Measurements from ENCODE around the gene LDB3.
A peak's percentile ranks its signal among the peaks of the same experiment; 100 is the strongest.

LDB3 gene

DNA sequence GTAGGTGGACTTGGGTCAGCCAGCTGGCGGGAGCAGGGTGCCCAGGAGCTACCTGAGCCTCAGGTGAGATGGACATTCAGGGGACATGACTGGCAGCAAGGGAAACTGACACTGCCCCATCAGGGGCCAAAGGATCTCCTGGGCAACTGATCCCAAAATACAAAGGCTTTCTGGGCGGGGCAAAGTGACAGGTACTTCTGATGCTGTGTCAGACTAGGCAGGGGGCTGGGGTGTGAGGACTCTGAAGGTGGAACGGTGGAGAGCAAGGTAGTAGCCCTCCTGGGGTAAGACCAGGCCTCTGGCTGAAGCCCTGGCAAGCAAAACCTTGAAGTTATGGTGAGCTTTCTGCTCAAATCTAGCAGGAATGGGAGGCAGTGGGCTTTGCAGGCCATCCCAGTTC lies 9.6 kb upstream of the LDB3 start:
- H3K4me3 ChIP-seq = no peak overlapping the region
- H3K9me3 ChIP-seq = no peaks in the 10 kb centered on the region
- peaks cover 0 to 13% (median 0%) of the 10 kb centered on the region in 4 donors for H3K4me1 ChIP-seq
- no peaks in the 10 kb centered on the region for H3K27me3 ChIP-seq
- H3K27ac ChIP-seq = no peak overlapping the region
- no peaks in the 10 kb centered on the region for H3K36me3 ChIP-seq
- intact Hi-C loops (cut with DNase I; ENCODE audit: low total_unique reads) = no loop called here
- peak; percentile 11 to 35 for DNase-seq
- TF ChIP-seq, protein P1, sequence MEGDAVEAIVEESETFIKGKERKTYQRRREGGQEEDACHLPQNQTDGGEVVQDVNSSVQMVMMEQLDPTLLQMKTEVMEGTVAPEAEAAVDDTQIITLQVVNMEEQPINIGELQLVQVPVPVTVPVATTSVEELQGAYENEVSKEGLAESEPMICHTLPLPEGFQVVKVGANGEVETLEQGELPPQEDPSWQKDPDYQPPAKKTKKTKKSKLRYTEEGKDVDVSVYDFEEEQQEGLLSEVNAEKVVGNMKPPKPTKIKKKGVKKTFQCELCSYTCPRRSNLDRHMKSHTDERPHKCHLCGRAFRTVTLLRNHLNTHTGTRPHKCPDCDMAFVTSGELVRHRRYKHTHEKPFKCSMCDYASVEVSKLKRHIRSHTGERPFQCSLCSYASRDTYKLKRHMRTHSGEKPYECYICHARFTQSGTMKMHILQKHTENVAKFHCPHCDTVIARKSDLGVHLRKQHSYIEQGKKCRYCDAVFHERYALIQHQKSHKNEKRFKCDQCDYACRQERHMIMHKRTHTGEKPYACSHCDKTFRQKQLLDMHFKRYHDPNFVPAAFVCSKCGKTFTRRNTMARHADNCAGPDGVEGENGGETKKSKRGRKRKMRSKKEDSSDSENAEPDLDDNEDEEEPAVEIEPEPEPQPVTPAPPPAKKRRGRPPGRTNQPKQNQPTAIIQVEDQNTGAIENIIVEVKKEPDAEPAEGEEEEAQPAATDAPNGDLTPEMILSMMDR (IDR thresholded peaks at IDR 0.05) = no peak

DNA sequence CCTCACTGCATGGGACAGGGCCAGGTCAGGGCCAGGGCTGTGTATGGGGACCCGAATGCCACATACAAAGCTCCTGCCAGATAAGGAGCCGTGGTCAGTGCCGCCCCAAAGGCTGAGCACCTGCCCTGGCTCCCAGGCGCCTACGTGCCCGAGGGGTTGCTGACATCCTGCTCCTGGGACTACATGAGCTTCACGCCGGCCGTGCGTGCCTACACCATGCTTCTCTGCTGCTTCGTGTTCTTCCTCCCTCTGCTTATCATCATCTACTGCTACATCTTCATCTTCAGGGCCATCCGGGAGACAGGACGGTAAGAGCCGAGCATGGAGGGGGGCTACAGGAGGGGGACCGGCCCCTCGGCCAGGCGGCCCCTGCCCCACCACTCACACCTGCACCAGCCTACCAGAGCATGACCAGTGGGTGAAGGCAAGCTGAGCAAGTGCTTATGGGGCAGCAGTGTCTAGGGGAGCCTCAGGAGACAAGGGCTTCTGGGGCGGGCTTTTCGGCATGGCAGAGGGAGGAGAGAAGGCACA lies 9.1 kb upstream of the LDB3 start:
- TF ChIP-seq, protein P1 (IDR thresholded peaks at IDR 0.05) = no peak
- no peaks in the 10 kb centered on the region for H3K27me3 ChIP-seq
- H3K27ac ChIP-seq = no peak overlapping the region
- DNase-seq = peak; percentile 15 to 43
- no peaks in the 10 kb centered on the region for H3K36me3 ChIP-seq
- intact Hi-C loops (cut with DNase I; ENCODE audit: low total_unique reads) = no loop called here
- no peaks in the 10 kb centered on the region for H3K9me3 ChIP-seq
- H3K4me3 ChIP-seq = no peak overlapping the region
- H3K4me1 ChIP-seq = peaks cover 0 to 14% (median 0%) of the 10 kb centered on the region in 4 donors

DNA sequence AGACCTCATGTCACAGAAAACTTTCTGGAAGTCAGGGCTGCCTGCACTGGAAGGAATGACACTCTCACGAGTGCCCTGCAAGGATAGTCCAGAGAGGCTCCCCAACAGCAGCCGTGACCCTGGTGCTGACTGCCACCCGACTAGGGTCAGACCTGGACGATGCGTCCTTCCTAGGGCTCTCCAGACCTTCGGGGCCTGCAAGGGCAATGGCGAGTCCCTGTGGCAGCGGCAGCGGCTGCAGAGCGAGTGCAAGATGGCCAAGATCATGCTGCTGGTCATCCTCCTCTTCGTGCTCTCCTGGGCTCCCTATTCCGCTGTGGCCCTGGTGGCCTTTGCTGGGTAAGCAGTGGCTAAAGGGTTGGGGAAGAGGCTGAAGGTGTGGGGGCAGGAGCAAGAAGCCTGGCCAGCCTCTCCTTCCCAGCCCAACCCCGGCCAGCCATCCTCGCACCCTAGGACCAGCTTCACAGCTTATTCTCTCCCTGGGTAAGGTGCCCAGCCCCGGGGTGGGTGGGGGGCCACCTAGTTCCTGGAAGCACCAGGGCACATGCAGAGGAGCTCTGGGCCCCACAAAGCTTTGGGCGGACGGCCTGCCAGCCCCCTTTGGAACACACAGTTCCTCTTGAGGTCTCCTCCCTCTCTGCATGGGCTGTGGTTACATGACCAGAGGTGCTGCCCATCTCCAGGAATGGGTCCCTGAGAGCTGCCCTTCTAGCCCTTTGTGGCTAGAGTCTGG lies 8.4 kb upstream of the LDB3 start:
- TF ChIP-seq, protein P1 (IDR thresholded peaks at IDR 0.05) = no peak
- intact Hi-C loops (cut with DNase I; ENCODE audit: low total_unique reads) = no loop called here
- Histone ChIP-seq H3K36me3 (no peaks in the 10 kb centered on the region), H3K27me3 (no peaks in the 10 kb centered on the region), H3K27ac (no peak overlapping the region), H3K4me1 (peaks cover 0 to 20% (median 2%) of the 10 kb centered on the region in 4 donors), H3K4me3 (no peak overlapping the region), H3K9me3 (no peaks in the 10 kb centered on the region)
- peak; percentile 16 to 64 for DNase-seq

DNA sequence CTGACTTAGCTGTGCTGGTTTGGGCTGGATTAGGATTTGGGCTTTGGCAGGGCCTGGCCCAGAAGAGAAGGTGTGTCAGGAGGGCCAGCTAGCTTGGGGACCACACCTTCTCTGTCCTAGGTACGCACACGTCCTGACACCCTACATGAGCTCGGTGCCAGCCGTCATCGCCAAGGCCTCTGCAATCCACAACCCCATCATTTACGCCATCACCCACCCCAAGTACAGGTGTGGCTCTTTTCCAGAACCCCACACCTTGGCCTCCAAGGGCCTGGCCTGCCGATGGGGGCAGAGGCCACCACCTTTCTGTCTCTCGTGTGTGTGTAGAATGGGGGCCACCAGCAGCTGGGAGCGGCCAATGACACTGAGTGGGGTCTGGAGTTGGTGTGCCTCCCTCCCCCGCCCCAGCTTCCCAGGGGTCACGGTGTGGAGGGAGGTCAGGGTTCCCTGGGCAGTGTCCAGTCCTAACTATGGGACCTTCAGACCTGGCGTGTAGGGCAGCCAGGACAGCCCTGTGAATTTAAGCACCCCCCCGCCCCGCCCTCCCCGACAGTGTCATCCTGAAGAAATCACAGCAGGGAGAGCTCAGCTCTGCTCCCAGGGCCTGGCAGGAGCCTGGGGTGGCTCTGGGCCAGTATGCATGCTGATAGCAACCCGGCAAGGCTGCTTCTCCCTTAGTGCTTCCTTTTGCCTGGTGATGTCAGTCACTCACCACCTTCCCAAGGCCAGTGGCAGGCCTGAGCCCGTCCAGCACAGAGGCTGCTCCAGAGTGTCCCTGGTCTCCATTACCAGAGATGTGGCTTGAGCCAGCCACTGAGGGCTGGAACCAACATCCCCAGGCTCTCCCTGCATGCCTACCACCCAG lies 6.9 kb upstream of the LDB3 start:
- Histone ChIP-seq H3K4me1 (peaks cover 0 to 27% (median 6%) of the 10 kb centered on the region in 4 donors), H3K9me3 (no peaks in the 10 kb centered on the region), H3K4me3 (no peak overlapping the region), H3K27ac (no peak overlapping the region), H3K36me3 (no peaks in the 10 kb centered on the region), H3K27me3 (no peaks in the 10 kb centered on the region)
- DNase-seq = peak in 1 of 2 donors; percentile 68
- TF ChIP-seq, protein P1 (IDR thresholded peaks at IDR 0.05) = no peak
- intact Hi-C loops (cut with DNase I; ENCODE audit: low total_unique reads) = no loop called here

DNA sequence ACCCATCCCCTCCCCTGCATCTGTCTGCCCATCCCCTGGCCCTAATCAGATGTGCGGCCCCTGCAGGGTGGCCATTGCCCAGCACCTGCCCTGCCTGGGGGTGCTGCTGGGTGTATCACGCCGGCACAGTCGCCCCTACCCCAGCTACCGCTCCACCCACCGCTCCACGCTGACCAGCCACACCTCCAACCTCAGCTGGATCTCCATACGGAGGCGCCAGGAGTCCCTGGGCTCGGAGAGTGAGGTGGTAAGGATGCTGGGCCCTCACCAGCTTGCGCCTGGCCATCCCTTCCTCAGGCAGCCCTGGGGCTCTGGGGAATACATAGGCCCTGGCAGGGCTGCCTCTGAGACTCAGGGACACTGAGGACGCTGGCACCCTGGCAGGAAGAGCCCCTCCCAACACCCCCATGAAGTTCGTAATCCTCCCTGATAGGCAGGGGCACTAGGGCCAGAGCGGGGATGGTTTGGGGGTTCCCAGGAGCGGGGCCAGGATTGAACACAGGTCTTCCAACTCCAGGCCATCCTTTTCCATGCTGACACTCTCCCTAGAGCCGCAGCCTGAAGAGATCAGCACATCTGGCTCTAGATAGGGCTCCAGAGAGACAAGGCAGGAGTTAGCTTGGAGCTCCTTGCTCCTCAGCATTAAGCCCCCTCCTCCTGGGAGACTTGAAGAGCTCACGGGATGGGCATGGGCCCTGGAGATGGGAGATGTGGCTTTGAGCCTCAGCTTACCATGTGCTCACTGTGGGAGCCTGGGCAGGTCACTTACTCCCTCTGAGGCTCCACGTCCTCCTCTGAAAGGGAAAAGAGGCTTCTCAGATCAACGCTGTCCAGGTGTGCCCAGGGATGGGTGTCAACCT lies 5.9 kb upstream of the LDB3 start:
- Histone ChIP-seq H3K27me3 (no peaks in the 10 kb centered on the region), H3K9me3 (no peaks in the 10 kb centered on the region), H3K27ac (no peak overlapping the region), H3K36me3 (no peaks in the 10 kb centered on the region), H3K4me1 (peaks cover 0 to 38% (median 16%) of the 10 kb centered on the region in 4 donors), H3K4me3 (no peak overlapping the region)
- DNase-seq = peak in 1 of 2 donors; percentile 52
- TF ChIP-seq, protein P1 (IDR thresholded peaks at IDR 0.05) = no peak
- intact Hi-C loops (cut with DNase I; ENCODE audit: low total_unique reads) = no loop called here
